NOMO-1 (cell line): ENCODE results near the gene CUL2.
"Not testable (repeated sequence)": the region's sequence is repeated elsewhere in the genome, so short reads cannot be mapped to it uniquely, and the experiment has no call there.

ENCODE experiments used
- DNase-seq, 2 experiments: peaks; one replicate each; lab custom pipeline; 2025; ENCODE audit not compliant: unreplicated experiment in 2 of 2; lab: John Stamatoyannopoulos, UW

Gene CUL2

DNA sequence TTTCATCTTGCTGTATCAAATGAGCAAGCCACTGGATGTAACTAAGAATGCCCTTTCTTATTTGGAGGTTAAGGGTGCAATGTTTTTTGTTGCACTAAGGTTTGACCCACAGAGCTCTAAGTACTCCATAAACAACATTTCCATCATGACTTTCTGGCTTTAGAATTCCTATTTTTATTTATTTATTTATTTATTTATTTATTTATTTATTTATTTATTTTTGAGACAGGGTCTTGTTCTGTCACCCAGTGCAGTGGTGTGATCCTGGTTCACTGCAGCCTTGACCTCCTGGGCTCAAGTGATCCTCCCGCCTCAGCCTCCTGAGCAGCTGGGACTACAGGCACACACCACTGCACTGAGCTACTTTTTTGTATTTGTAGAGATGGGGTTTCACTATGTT, 9.9 kb downstream of the CUL2 start:
- DNase-seq: not testable (repeated sequence)

DNA sequence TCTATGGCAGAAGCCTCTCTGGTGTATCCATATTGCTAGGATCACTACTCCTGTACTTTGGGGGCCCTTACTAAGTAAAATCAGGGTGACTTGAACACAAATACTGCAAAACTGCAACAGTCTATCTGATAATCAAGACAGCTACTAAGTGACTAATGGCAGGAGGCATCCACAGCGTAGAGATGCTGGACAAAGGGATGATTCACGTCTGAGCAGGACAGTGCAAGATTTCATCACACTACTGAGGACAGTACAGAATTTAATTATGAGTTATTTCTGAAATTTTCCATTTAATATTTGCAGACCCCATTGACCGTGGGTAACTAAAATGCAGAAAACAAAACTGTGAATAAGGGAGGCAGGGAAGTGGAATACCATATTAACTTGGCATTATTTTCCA, 10.4 kb downstream of the CUL2 start:
- no peak for DNase-seq

DNA sequence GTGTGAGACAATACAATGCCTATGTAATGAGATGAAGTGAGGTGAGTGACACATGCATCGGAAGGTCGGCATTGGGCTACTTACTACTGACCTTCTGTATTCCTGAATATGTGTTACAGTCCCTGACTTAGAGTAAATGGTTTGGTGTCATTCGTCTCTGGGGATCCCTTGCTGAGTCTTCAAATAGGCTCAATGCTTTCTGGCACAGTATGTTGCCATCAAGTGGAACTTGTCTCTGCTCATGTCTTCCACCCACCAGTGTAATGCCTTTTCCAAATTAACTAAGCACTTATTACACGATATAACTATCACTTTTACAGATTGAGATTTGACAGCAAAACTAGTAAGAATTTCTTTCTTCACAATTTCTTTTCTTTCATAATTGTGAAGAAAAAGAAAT, 10.9 kb downstream of the CUL2 start:
- DNase-seq: no peak

- DNase-seq: no peak
Observed at GRCh38 chr10:35075228-35075627, 14.9 kb downstream of the CUL2 start.

- DNase-seq: no peak
Observed at GRCh38 chr10:35074266-35074665, 15.9 kb downstream of the CUL2 start.

DNA sequence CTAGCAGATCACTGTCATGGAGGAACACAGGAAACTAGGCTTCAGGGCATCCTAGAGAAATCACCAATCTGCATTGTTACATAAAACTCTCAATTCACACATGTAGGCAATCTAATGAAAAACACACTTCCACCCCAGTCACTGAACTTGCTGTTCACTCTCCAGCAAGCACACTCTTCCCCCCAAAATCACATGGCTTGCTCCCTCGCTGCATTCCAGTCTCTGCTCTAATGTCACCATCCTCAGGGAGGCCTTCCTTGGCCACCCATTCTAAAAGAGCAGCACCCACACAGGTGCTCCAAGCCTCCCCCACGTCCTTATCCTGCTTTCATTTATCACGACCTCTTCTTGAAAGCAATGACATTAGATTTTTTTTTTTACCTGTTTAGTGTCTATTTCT, 19.6 kb downstream of the CUL2 start:
- no peak for DNase-seq

- DNase-seq: no peak
Observed at GRCh38 chr10:35063837-35064454, 26.2 kb downstream of the CUL2 start.

DNA sequence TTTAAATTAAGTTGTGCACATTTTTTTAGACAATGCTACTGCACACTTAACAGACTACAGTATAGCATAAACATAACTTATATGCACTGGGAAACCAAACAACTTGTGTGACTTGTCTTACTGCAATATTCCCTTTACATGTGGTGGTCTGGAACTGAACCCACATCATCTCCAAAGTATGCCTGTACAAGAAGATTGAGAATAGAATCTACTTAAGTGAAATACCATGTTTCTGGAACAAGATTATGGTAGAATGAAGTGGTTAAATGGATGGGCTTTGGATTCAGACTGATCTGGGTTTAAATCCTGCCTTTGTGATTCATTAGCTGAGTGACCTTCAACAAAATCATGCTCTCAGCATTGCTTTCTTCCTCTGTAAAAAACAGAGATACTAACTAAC, 30.7 kb downstream of the CUL2 start:
- DNase-seq: no peak

DNA sequence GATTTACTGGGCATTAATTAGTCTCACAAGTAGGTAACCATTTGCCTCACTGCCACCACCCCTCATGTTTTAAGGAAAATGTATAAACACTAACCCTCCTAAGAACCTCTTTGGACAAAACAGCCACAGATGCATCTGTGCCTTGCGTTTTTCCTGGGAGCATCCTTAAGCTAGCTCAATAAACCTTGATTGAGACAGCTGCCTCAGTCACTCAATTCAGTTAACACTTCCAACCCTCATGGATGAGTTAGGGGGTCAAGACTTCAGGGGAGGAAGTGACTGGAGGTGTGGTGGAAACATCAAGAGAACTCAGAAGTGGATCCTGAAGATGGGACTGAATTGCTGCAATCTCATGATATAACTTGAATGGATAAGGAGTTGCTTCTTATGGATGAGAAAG, 31.5 kb downstream of the CUL2 start:
- no peak for DNase-seq

DNA sequence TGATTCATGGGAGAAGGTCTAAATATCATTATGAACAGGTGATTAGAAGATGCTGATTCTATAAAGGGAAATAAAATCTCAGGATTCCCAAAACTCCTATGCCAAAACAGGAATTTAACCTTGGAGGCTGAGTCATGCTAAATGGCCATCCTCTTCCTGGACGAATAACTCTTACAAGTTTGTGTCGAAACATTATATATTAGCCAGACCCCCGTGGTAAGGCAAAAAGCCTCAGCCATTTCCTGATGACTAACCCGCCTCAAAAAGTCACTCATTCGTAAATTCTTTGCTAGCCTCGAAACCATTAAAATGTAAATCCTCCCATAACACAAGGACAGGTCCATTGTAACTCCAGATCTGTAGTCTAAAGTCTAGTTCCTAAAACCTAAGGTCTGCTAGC, 32.0 kb downstream of the CUL2 start:
- peak in 1 of 2 experiments; percentile 42 for DNase-seq

DNA sequence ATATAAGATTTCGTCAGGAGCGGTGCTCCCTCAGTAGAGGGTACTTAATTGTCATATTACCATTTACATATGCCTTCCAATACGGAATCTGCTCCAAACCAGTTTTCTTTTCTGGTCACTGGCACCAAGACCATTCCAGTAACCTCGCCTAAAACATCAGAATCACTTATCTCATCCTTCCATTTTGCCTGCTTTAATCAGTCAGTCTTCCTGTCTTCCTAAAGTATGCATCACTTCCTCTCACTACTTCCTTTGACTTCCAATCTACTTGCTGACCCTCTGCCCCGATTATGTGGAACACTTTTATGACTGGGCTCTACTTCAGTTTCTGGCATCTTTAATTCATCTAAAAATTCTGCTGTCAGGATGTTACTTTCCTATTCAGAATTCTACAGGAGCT, 33.5 kb downstream of the CUL2 start:
- DNase-seq: no peak

GRCh38 chr10:35056133-35056532, 34.0 kb downstream of the CUL2 start:
- DNase-seq: no peak

DNA sequence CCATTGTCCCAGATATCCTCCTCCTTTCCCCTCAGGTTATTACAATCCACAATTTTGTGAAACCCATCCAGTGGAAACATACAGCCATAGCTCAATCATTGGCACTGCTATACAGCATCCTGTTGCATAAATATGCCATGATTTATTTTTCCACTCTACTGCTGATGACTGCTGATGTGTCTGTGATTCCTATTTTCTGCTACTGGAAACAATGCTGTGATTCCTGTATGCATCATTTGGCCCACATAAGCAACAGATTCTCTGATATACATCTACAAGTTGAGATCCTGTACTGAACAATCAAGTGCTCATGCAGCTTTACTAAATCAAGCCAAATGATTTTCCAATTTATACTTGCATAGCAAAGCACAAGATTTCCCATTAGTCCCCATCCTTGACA, 39.6 kb downstream of the CUL2 start:
- no peak for DNase-seq

DNA sequence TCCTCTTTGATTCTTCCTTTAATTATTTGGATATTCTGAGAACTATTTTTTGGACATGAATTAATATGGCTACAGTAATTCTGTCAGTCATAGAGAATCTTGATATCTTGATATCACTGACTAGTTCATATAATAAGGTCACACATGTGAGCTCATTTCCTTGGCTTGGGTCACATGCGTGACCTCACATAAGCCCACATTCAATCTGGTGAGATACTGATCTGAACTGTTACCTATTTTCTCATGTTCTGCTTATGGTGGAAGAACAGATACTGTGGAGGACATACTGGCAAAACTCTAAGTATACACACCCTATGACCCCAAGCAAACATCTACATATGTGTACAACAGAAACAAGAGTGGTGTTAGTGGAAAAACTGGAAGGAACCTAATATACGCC, 44.1 kb downstream of the CUL2 start:
- DNase-seq: no peak

GRCh38 chr10:35045275-35045674, 44.9 kb downstream of the CUL2 start:
- DNase-seq: not testable (repeated sequence)

DNA sequence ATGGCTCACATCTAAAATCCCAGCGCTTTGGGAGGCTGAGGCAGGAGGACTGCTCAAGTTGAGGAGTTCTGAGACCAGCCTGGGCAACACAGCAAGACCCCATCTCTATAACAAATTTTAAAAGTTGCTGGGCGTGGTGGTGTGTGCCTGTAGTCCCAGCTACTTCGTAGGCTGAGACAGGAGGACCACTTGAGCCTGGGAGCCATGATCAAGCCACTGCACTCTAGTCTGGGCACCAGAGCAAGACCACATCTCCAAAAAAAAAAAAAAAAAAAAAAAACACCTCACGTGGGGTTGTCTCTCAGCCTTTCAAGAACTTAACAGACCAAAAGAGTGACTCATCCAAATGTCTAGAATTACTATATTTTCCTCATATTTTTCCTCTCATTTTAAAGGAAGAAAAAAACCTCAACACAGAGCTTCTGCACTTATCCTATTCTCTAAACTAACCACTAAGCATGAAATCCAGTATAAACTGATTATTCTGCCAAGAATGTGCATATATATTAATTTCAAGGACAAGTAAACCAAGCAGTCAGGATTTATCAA, 46.3 kb downstream of the CUL2 start:
- no peak for DNase-seq

GRCh38 chr10:35042783-35043182, 47.4 kb downstream of the CUL2 start:
- DNase-seq: no peak

- DNase-seq: no peak
Observed at GRCh38 chr10:35041502-35041879, 48.6 kb downstream of the CUL2 start.

DNA sequence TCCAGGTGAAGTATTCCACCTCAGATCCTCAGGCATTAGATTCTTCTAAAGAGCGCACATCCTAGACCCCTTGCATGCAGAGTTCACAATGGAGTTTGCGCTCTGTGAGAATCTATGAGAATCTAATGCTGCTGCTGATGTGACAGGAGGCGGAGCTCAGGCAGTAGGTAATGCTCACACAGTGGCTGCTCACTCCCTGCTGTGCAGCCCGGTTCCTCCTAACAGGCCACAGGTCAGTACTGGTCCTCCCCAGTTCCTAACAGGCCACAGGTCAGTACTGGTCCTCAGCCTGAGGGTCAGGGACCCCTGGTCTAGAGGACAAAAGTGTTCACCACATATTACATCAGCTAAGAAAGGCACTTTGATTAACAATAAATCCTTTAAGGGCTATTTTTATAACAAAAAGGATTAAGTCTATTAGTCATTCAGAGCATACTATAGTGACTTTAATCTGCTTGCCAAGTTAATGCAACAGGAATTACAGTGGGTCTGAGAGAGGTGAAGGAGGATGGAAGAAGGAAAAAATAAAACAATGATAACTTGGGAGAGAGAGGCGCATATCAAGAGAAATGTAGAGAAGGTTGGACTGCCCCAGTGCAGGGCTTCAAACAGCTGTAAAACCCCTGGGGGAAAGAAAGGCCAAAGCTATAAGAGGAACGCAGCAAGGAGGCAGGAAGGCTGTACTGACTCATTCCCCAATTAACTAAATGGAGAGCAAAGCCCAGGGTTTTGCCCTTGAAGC, 49.2 kb downstream of the CUL2 start:
- DNase-seq: no peak

DNA sequence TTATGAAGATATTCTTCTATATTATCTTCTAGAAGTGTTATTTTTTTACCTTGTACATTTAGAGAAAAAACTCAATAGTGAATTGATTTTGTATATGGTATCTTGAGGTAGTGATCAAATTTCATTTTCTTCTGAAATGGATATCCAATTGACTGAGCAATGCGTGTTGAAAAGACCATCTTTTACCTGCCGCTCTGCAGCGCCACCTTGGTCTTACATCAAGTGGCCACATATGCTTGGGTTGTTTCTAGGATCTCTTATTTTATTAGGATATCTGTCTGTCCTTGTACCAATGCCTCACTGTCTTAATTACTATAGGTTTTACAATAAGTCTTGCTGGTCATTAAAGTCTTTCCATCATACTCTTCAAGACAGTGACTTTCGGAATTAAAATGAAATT, 53.0 kb downstream of the CUL2 start:
- no peak for DNase-seq

GRCh38 chr10:35035606-35036005, 54.5 kb downstream of the CUL2 start:
- no peak for DNase-seq

DNA sequence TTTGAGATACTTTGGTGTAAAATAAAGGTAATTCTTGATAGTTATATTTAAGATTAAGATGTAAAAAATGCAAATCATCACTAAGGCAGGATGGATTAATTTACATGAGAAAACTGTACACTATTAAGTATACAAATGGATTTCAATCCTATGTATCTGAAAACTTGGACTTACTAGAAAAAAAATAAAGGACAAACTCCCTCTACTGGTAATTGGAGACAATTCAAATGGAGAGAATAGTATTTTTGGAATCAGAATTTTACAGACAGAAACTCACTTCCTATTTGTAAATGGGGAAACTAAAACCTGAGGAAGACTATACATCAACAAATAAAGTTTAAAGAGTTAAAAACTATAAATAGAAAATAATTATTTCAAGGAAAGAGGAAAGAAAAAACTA, 62.6 kb downstream of the CUL2 start:
- DNase-seq: peak in 1 of 2 experiments; percentile 4
